ENCODE measurements around the gene TAAR5. TPM values are rescaled to one million over a fixed set of nuclear protein-coding genes. Genes with fewer than 3 reads are reported as not detected.
"Not testable (repeated sequence)": the region's sequence is repeated elsewhere in the genome, so short reads cannot be mapped to it uniquely, and the experiment has no call there.

TAAR5 gene, protein sequence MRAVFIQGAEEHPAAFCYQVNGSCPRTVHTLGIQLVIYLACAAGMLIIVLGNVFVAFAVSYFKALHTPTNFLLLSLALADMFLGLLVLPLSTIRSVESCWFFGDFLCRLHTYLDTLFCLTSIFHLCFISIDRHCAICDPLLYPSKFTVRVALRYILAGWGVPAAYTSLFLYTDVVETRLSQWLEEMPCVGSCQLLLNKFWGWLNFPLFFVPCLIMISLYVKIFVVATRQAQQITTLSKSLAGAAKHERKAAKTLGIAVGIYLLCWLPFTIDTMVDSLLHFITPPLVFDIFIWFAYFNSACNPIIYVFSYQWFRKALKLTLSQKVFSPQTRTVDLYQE
- not detected for total RNA-seq

DNA sequence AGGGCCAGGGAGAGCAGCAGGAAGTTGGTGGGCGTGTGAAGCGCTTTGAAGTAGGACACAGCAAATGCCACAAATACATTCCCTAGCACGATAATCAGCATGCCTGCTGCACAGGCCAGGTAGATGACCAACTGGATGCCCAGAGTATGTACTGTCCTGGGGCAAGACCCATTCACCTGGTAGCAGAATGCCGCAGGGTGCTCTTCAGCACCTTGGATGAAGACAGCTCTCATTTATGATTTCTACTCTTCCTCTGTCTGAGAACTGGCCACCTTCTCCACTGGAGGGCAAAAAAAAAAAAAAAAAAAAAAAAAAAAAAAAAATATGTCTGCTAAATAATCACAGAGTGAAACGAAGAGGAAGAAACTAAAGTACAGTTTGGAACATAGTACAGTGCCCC, at the start of gene TAAR5:
TSS of gene TAAR5 (minus strand) at position 288 of the 400 bp plus-strand sequence. CDS start at position 233, 55 bp downstream.
- DNase-seq (ENCODE audit: low spot score) (no peak), ATAC-seq (no peak)
- intact Hi-C loops (cut with DNase I) = no loop called here

DNA sequence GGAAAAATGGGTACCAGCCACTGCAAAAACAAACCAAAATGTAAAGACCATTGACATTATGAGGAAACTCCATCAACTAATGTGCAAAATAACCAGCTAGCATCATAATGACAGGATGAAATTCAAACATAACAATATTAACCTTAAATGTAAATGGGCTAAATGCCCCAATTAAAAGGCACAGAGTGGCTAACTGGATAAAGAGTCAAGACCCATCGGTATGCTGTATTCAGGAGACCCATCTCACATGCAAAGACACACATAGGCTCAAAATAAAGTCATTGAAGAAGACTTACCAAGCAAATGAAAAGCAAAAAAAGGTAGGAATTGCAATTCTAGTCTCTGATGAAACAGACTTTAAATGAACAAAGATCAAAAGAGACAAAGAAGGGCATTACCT, 47.6 kb upstream of the TAAR5 start:
- ATAC-seq; intact Hi-C loops (cut with DNase I); DNase-seq (ENCODE audit: low spot score): not testable (repeated sequence)

DNA sequence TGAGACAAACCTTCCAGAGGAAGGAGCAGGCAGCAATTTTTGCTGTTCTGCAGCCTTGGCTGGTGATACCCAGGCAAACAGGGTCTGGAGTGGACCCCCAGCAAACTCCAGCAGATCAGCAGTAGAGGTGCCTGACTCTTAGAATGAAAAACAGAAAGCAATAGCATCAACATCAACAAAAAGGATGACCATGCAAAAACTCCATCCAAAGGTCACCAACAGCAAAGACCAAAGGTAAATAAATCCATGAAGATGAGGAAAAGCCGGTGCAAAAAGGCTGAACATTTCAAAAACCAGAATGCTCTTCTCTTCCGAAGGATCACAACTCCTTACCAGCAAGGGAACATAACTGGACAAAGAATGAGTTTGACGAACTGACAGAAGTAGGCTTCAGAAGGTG, 46.4 kb upstream of the TAAR5 start:
- intact Hi-C loops (cut with DNase I); ATAC-seq: not testable (repeated sequence)

DNA sequence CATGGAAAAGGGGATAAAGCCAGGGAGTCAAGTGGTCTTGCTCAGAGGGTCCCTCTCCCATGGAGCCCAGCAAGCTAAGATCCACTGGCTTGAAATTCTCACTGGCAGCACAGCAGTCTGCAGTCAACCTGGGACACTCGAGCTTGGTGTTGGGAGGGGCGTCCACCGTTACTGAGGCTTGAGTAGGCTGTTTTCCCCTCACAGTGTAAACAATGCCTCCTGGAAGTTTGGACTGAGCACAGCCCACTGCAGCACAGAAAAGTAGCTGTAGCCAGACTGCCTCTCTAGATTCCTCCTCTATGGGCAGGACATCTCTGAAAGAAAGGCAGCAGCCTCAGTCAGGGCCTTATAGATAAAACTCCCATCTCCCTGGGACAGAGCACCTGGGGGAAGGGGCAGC, 45.7 kb upstream of the TAAR5 start:
- DNase-seq (ENCODE audit: low spot score); ATAC-seq; intact Hi-C loops (cut with DNase I): not testable (repeated sequence)

More for the DNA sequence above, 46.4 kb upstream of the TAAR5 start:
- DNase-seq (ENCODE audit: low spot score) = not testable (repeated sequence)

DNA sequence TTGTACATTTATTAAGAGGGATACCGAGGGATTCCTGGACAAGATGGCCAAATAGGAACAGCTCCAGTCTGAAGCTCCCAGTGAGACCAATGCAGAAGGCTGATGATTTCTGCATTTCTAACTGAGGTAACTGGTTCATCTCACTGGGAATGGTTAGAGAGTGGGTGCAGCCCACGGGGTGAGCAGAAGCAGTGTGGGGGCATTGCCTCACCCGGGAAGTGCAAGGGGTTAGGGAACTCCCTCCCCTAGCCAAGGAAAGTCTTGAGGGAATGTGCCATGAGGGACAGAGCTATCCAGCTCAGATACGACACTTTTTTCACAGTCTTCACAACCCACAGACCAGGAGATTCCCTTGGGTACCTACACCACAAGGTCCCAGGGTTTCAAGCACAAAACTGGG, 45.3 kb upstream of the TAAR5 start:
- no peak for DNase-seq (ENCODE audit: low spot score)
- intact Hi-C loops (cut with DNase I) = no loop called here

DNA sequence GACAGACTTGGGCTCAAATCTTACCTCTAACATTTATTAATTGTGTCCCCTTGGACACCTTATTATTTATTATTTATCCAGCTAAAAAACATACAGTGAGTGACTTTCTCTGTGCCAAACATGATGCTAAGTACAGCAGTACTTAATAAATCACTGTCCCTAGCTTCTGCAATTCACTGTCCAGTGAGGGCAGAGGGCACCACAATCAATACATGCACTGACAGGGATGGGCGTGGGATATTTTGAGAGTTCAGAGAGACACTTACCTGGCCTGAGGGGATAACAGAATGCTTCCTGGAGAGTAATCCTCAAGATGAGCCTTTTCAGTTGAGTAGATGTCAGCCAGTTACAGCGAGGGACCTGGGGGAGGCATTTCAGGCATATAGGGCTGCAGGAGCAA, 43.8 kb upstream of the TAAR5 start:
- DNase-seq (ENCODE audit: low spot score) (no peak), ATAC-seq (no peak)
- intact Hi-C loops (cut with DNase I) = no loop called here

More for the DNA sequence above, 45.3 kb upstream of the TAAR5 start:
- no peak for ATAC-seq

DNA sequence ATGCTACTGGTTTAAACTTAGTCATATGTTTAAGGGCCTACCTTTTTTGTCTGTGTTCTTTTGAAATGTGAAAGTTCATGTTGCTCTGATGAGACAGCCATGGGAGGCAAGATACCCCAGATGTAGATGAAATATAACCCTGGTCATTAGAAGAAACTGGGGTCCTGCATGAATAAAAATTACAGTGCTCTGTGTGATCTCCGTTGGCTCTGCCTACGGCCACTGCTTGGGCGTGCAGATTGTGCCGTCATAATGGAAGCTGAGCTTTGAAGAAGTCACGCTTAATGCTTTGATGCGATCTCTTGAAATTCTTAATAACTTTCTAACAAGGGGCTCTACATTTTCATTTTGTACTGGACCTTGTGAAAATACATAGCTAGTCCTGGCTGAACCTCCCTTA, 34.6 kb upstream of the TAAR5 start, which contains the start of gene TAAR2:
TSS of gene TAAR2 (minus strand) at position 101 of the 400 bp plus-strand sequence. CDS start at position 101, 0 bp downstream.
- no peak for ATAC-seq
- no peak for DNase-seq (ENCODE audit: low spot score)
- intact Hi-C loops (cut with DNase I) = no loop called here

DNA sequence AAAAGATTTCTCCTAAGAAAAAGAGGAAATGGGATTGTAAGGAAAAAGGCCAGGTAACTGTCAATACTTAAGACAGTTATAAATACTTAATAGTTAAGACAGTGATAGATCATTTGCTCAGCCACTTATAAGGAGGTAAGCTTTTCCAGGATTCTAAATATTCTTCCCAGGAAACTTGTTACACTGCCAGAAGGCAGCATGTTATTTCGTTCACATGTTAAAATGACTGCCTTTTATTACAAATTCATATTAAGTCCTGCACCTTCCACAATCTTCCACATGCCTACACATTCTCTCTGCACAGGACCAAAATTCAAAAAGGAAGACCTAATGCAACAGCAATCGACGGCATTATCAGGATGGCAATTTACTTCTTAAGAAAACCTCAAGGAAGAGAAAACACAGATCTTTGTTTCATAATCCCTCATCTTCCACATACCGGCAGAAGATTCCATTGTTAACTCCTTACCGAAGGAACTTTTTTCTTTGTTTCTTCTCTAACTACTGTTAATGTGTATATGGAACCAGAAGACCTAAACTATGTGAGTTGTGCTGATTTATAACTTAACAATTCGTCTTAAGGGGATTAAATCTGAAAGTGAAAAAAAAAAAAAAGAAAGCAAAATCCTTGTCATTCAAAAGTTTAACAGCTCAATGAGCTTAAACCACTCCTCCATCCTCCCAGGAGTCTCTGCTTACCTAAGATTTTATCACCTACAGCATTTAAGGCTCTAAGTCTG, 33.7 kb upstream of the TAAR5 start:
- intact Hi-C loops (cut with DNase I) = no loop called here
- DNase-seq (ENCODE audit: low spot score) (no peak), ATAC-seq (no peak)

DNA sequence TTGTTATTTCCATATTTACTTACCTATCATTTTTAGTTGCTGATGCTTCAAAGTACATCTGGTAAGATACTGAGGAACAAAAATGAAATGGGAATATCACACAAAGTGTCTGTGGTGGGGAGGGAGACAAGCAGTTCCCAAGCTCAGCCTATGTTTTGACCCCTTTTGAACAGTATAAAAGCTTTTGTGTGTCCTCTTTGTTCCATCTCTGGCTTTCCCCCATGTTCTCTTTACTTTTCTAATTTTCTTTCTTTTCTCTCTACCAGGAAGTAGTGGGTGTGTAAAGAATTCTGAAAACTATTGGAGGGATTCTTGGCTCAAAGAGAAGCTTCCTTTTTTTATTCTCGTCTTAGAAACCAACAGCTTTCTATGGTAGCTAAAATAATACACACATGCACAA, 27.1 kb upstream of the TAAR5 start:
- intact Hi-C loops (cut with DNase I) = no loop called here
- DNase-seq (ENCODE audit: low spot score) (no peak), ATAC-seq (no peak)

DNA sequence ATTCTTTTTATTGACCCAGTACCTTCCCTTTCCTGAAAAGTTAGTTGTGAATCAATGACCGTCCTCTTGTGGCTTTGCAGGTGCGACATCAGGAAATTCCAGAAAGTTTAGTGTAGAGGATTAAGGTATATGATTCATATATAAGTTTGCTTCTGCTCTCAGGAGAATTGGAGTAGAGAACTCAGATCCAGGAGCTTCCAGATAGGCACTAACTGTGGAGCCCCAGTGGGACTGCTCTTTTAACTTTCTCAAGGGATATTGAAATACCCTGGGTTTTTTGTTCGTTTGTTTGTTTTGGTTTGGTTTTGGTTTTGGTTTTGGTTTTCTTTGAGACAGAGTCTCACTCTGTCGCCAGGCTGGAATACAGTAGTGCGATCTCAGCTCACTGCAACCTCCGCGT, 25.0 kb upstream of the TAAR5 start:
- DNase-seq (ENCODE audit: low spot score) = no peak
- no peak for ATAC-seq
- intact Hi-C loops (cut with DNase I) = no loop called here

DNA sequence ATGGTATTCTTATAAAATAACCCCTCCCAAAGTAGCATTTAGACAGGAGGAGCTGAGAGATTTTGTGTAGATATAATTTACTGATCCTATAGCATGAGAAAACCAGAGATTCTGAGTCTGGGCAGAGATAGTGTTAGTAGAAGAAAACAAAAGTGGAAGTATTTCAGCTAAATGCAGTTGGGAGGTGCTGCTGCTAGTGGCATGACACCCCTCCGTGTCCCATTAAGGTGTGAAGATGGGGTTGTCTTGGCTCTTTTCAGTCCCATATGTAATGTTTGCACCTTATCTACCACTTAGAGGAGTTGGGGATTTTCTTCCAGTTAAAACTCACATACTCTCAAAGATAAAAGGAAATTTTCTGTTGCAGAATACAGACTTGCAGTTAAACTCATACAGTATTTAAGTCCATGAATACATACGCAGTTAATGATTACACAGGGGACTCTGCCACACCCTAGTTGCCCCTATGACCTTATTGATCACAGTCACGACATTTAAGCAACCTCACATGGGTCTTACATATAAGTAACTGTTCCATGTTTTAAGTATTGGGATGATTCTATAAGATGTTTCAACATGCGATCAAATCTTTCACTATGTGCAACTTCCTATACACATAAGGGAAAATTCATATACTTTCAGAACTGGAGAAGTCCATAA, 23.0 kb upstream of the TAAR5 start:
- ATAC-seq = no peak
- no peak for DNase-seq (ENCODE audit: low spot score)
- intact Hi-C loops (cut with DNase I) = no loop called here

DNA sequence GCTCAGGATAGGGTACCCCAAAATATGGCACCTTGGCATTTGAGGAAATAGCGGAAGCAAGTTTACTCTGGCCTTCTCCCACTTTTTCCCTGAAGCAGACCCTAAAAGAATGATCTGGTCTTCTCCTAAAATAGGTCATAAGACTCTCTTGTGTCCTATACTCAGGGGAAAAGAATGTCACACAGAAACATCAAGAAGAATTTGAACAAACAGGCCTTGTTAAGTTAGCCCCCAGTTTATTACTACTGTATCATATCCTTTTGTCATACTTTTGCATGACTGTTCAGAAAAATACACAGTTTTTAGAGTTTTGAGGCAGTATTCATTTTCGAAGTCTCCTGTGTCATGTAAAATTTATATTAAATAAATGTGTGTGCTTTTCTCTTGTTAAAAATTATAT, 22.1 kb upstream of the TAAR5 start:
- DNase-seq (ENCODE audit: low spot score) = no peak
- intact Hi-C loops (cut with DNase I) = no loop called here
- ATAC-seq = no peak

DNA sequence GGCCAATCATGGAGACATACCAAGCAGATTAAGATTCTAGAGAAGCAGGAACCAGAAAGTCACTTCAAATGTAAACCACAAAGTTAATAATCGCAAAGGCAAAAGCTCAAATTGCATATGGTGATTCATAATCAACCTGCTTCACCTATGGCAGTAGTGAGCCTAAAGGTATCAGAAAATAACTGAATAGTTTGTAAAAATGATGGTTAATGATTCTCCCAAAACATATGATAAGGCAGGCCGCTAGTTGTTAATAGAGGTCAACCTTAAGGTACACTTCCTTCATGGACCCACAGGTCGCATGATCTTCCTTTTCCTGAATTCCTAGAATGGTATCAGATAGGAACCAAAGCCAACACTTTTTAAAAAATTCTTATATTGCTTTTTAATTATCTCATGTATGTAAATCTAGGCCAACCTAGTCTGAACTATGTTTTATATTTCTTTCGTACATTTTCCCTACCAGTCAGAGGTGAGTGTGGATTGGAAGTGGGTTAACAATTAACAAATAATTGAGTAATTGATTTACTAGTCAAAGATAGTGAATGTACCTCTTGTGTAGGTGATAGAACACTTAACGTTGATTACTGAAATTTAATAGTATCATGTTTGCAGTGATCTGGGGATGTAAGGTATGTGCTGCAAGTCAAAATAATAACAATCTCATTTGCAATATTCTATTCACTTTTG, 18.1 kb upstream of the TAAR5 start:
- ATAC-seq = no peak

DNA sequence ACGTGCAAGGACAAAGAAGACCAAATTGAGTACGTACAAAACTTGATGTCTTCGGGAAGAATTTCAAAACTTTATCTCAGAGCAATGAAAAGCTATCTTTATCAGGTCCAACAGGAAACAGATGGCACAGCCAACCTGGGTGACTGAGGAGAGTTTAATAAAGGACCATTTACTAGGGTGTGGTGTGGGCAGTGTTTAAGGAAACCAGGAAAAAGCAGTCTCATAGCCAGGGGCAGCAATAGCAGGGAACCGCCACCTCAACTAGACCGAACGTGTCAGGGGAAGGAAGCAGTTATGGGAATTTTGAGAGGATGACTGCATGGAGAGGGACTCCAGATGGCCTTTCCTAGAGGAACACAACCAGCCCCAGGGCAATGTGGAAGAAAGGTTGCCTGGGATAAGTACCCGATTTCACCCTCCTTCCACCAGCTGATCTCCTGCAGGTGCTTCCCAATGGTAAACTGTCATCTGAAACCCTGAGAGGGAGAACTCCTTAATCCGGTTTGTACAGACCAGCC, 15.2 kb upstream of the TAAR5 start:
- DNase-seq (ENCODE audit: low spot score) (no peak), ATAC-seq (no peak)

More for the DNA sequence above, 18.1 kb upstream of the TAAR5 start:
- intact Hi-C loops (cut with DNase I) = no loop called here
- no peak for DNase-seq (ENCODE audit: low spot score)

DNA sequence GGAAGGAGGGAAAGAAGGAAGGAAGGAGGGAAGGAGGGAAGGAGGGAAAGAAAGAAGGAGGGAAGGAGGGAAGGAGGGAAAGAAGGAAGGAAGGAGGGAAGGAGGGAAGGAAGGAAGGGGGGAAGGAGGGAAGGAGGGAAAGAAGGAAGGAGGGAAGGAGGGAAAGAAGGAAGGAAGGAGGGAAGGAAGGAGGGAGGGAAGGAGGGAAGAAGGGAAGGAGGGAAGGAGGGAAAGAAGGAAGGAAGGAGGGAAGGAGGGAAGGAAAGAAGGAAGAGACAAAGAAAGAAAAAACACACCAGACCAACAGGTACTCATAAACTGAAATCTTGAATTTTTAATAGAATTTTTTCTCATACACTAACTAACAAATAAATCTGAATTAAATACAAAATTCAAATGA, 11.4 kb upstream of the TAAR5 start:
- ATAC-seq; DNase-seq (ENCODE audit: low spot score); intact Hi-C loops (cut with DNase I): not testable (repeated sequence)

More for the DNA sequence above, 15.2 kb upstream of the TAAR5 start:
- intact Hi-C loops (cut with DNase I) = no loop called here

DNA sequence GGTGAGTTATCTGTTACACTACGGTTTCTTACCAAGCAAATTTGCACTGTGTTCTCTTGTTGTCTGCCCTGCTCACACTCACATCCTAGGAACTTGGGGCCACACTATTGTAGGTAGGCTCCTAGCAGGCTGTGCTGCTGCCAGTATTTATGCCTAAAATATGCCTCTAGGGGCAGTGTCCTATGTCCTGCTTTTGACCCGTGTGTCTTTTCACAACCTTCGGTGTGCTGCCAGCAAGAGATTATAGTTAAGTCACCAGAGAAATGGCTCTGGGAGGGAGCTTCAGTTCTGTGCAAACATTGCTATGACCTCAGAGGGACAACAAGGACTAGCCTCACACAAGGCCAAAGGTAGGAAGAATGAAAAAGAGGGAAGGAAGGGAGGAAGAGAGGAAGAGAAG, 8.9 kb upstream of the TAAR5 start:
- DNase-seq (ENCODE audit: low spot score) (no peak), ATAC-seq (no peak)
- intact Hi-C loops (cut with DNase I) = no loop called here

DNA sequence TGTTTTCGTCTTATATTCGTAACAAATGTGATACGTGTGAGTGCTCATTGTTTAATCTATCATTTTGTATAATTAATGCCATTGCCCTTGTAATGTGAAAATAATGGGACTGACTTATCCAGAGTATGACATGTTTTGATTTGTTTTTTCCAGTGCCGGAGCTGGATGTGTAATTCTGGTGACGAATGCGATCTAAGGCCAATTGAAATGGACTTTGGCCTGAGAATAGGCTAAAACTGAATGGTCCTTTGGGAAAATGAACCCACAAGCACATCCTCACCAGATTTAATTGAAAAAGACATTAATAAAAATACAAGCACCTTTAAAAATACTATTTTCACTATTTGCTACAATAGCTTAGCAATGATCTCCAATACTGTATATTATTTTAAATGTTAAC, 6.7 kb upstream of the TAAR5 start:
- no peak for DNase-seq (ENCODE audit: low spot score)
- no peak for ATAC-seq
- intact Hi-C loops (cut with DNase I) = no loop called here

DNA sequence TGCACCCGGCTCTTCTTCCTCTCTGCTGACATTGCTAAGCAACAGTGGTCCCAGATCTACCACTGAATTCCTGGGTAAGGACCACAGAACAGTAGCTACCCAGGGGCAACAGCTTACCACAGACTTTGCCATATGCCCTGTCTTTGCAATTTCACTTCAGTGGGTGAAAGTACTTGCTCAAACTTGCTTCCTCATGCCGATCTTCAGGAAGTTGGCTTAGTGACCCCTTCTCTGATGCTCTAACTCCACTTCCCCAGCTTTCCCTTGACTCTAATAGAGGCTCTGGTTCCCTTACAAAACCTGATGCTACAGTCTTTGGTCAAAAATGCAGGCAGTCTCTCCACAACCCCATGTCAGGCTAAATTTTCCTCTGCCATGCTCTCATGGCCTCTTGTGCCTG, 3.3 kb upstream of the TAAR5 start:
- DNase-seq (ENCODE audit: low spot score) (no peak), ATAC-seq (no peak)
- intact Hi-C loops (cut with DNase I) = no loop called here

DNA sequence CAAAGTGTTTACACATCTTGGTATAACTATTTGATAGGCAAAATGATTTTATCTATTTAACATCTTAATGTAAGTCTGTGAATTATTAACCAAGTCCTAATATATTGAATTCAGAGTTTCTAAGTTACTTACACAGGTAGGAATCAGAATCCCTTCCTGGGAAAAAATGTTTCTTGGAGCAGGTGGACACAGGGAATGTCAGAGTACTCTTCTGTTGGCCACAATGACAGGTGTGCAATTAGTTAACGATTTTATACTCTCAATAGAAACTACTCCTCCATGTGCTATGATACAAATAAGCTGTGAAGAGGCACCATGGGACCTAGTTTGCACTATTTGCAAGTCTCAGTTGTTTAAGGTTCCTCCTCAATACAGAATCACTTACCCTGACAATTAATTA, 821 bp upstream of the TAAR5 start:
- no peak for DNase-seq (ENCODE audit: low spot score)
- no peak for ATAC-seq
- intact Hi-C loops (cut with DNase I) = no loop called here

Data from sciatic nerve (tissue), 2 donors.